Stimulated activated CD4-positive, alpha-beta T cell treated with anti-CD3 and anti-CD28 coated beads, Interleukin-1b, Interleukin-23, amount 100 ng/mL, for 24 hours (primary cell): ENCODE measurements around the gene RFX6.

Experiments
- DNase-seq, 4 experiments: peaks; one replicate each; pipeline ENCODE4 v3.0.0-alpha.2; 2020; ENCODE audit warnings: low read depth in 4 of 4, low spot score in 1 of 4

RFX6 gene

DNA sequence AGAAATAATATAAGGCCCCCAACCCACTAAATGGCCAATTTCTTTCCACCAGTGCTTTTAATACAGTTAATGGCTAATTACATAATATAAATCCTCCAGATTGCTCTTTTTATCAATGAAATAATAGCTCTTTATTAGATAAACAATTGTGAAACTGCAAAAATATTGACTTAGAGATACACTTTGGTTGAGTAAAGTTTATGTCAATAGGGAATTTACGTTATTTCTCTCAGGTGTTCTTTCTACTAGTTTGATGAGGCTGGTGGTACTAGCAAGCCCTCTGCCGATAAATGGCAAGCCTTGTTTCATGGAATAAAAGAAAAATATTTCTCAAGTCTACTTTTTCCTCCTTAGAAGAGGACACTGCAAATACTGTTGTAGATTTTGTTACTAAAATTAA is 18.9 kb downstream of the RFX6 start:
- no peak for DNase-seq

DNA sequence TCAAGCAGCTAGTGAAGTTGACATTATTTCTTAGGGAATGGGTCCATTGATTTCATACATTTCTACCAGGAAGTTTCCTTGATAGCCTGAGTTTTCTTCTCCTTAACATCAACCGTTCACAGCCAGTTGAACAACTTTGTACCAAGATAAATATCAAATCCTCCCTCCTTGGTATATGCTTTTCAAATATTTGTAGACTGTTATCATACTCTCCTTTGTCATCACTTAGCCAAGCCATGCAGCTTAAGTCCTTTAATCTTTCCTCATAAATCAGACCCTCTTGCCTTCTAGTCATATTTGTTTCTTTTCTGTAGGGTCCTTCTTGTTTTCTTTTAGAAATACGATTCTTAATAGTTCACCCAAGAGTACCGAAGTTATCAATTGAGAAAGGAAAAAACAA is 25.6 kb downstream of the RFX6 start:
- no peak for DNase-seq

DNA sequence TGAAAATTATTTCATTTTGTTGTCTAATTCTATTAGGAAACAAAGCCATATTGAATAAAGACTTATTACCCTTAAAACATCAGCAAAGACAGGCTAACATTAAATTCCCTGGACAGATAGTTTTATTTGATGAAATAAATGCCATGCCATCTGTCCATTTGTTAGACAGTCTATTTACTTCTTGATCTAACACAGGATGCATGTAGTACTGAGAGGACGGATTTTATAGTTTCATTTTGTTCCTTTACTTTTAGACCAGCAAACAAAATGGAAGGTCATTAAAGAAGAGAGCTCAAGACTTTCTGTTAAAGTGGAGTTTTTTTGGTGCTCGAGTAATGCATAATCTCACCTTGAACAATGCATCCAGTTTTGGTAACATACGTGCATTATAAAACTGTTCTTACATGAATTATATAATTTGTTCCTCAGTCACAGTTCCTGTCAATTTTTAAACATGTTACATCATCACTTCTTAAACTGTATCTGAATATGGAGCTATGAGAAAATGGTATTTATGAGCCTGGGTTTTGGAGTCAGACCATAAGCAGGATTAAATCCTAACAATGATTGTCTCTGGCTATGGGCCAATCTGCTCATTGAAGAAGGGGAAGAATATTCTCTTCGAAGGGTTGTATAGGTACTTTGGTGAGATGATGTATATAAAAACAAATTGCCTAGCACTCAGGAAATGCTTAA is 46.0 kb downstream of the RFX6 start:
- DNase-seq, result no peak

DNA sequence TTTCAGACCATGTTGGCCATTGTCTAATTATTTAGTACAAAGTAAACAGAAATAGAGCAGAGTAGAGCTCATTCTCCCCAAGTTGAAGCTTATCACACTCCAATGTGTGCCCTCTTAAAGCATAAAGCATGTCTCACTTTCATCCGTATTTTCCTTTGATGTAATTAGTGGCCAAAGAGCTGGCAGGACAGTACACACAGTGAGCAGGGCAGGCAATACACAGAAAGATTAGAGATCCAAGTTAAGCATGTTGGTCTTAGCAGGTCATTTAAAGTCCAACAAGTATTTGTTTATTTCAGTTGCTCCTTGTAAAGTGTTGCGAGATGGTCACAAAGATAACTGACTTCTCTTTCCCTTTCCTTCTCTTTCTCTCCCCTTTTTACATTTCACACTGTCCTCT is 47.2 kb downstream of the RFX6 start:
- DNase-seq, result no peak

DNA sequence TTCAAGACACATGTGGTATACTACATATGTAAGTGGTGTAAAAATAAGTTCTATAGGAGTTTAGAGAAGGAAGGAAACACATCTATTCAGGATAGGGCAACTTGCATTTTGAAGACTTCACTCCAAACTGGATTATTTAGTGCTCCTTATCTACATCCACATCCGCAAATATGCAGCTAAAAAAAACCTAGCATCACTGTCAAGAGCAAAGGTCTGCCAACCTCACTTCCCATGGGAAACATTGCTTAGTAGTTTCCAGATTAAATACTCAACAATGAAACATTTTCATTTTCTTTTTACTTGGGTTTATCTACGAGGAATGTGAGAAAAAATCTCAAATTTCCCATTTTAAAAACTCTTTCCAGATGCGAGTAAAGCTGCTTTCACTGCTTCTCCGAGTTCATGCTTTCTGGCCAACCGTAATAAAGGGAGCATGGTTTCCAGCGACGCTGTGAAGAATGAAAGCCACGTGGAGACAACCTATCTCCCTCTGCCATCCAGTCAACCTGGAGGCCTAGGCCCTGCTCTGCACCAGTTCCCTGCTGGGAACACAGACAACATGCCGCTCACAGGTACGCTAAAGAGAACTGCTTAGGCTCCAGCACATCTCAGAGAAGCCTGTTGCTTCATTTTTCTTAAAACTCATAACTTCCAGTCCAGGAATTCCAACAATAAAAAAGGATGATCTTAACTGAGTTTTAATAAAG is 48.2 kb downstream of the RFX6 start:
- no peak for DNase-seq

DNA sequence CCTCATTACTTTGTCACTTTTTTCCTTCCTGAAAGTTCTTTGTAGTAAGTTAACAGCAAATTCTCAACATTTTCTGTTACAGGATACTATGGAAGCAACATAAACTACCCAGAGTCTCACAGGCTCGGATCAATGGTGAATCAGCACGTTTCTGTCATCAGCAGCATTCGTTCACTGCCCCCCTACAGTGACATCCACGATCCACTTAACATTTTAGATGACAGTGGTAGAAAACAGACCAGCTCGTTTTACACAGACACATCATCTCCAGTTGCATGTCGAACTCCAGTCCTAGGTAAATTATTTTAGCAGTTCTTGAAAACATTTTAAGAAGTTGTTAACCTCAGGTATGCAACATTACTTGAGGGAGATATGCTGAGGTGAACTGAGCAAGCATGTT is 51.6 kb downstream of the RFX6 start:
- no peak for DNase-seq

DNA sequence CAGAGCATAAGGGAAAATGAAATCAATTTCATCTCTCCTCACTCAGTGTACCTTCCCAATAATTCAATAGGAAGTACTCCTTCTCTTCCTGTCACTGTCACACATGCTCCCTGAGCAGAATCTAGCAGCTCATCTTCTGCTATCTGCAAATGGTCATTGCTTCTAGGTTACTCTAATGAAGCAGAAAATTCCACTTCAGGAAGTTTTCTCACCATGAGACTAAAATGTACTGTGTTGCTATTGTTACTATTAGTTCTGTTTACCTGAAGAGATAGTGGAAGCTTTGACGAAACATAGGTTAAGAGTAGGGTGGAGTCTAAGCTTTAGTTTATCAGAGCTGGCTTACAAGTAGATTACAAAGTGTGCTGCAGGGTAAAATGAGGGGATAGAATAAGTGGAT is 52.8 kb downstream of the RFX6 start:
- DNase-seq, result no peak

DNA sequence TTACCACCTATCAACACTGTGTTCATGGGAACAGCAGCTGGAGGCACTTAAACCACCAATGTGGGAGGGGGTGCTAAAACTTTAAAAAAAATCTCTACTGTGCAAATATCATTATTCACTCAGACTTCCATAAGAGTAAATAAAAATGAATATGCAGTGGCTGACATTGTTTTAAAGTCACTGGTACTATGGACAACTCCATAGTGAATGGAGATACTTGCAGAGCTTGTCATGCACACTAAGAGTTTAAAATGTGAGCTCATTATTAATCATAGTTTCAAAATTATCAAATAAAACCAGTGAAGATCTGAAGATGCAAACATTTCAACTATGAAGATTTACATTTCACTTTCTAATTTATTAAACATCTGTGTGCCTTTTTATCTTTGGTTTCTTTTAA is 54.4 kb downstream of the RFX6 start:
- DNase-seq, result no peak

DNA sequence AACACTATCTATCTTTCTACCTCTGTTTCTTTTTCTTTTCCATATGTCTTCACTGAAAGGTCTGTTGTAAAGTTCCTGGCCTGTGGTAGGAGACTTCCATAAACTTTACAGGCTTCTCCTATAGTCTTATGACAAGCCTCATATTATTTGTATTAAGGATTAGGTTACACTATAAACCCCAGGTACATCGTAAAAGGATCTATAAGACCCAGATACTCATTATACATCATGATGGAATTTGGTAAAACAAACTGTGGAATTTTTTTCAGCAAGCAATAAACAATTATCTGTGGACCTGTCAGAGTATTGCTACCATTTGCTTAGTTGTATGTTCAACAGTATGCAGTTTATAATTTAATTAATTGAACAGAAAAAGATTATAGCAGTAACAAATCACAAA is 55.5 kb downstream of the RFX6 start:
- no peak for DNase-seq

DNA sequence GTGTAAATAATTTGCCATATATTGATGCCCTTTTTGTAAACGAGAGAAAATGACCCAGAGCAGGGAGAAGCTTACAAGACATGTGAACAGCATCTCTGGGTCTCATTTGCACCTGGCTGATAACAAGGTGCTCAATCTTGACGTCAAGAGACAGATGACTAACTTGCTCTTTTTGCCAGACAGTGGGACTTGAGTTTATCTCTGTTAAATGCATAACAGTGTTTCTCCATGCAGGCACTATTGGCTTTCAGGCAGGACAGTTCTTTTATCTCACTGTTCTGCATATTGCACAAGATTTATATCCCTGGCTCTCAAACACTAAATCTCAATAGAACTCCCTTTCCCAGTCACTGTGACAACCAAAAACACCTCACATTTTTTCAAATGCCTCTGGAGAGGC is 56.4 kb downstream of the RFX6 start:
- DNase-seq, result no peak

DNA sequence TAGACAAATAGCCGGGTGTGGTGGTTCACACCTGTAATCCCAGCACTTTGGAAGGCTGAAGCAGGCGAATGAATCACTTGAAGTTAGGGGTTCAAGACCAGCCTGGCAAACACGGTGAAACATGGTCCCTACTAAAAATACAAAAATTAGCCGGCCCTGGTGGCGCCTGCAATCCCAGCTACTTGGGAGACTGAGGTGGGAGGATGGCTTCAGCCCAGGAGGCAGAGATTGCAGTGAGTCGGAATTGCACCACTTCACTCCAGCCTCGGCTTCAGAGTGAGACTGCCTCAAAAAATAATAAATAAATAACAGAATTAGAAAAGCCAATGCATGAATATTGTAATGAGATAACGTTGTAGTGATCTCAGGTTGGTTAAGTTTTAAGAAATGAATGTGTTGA is 61.3 kb downstream of the RFX6 start:
- DNase-seq, result no peak

DNA sequence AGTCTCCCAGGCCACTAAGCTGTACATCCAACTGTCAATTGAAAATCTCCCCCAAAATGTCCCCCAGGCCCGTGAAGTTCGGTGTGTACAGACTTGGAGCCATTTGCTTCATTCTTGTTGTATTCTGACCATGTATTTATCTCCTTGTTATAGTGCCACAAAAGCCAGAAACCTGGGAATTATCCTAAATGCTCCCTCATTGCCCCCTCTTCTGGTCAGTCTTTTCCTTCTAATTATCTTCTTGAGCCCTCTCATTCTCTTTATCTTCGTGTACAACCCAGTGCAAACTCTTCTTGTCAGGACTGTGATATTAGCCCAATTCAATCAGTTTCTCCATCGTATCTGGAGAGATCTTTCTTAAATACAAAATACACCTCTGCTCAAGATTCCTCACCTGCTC is 64.7 kb downstream of the RFX6 start:
- no peak for DNase-seq

DNA sequence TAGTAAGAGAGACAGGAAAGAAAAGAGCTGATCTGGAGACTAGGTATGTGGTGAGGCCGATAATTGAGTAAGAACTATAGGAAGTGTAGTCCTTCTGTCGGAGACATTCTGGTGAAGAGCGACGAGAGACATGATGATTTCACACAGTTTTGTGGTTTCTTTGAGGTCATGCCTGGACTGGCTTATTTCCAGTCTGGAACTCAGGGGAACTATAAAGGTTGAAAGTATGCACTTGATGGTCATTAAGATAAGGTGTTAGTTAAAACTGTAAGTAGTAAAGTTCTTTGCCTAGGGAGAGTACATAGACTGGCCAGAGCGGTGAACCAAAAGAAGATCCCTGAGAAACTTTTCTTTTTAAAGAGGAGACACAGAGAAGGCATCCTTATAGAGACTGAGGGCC is 68.8 kb downstream of the RFX6 start:
- no peak for DNase-seq

DNA sequence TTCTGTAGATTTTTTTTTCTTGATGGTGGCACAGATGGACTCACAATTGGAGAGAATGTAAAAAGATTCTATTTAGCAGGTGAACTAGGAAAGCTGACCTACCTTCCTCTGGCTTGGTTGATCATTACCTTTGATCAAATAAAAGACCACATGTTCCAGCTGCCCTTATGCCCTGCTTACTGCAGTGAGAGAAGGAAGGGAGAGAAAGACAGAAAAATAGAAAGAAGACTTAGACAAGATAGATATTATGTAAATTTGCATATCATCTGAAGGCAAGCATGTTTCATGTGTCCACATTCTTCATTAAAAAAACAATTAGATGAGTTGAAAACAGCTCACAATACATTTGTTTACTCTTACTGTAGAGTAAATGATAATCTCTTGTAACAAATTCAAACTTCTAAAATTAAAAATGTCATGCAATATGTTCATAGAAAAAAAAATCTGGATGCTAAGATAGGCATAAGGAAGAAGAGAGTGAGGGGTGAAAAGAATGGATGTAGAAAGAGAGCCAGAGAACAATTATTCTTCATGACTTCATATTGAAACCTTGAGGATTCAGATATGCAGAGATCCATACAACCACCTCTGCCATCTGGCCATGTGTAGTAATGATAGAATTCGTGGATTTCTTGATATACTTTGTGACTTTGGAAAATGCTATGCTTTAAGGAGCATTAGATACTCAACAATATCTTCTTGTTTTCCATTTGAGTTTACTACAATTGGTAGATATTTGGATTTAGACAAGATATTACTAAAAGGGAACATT is 71.7 kb downstream of the RFX6 start:
- no peak for DNase-seq

DNA sequence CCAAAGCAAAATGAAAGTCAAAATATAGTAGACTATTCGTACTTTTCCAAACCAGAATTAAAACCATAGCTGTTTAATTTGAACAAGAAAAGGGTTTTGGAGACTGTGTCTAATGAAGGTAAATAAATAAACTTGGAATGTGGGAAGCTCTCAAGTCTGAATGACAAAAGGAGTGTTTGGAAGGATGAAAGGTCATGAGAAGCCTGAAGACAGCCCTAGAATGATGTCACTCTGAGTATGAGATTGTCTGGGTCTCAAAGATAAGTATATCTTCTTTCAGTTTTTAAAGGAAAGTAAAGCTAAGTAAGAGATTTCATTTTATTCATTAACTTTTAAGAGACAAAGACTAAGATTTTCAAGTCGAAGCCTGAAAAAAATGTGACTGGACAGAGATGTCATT is 72.9 kb downstream of the RFX6 start:
- no peak for DNase-seq

DNA sequence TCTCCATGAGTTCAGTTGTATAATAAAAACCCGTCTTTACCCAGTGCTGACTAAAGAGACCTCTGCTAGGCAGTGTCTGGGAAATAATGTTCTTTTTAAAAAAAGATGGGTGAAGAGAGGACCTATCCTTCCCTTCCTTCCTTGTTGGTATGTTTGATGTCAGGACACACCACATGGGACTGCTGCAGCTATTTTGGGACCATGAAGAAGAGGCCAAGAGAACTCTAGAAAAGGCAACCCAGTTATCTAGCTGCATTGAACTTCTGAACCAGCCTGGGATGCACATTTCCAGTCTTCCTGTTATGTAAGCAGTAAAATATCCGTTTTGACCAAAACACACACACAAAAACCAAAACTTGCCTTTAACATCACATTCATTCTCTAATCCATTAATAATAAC is 77.3 kb downstream of the RFX6 start:
- DNase-seq, result no peak

DNA sequence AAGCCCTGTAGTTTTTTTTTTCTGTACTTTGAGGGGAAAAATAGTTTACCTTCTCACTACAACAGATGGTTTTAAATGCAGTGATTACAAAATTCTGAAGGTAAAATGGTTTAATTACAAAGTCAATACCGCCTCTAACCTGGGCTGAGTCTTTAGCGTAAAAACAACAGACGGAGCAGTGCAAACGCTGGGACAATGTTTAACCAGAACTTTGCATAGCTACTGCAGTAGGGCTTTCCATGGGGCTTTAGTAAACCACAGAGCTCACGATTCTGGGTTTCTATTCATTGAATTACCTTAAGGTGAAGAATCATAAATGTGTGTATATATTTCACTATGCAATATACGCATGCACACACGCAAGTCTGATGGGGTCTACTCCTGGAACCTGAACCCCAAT is 77.9 kb downstream of the RFX6 start:
- DNase-seq, result no peak

DNA sequence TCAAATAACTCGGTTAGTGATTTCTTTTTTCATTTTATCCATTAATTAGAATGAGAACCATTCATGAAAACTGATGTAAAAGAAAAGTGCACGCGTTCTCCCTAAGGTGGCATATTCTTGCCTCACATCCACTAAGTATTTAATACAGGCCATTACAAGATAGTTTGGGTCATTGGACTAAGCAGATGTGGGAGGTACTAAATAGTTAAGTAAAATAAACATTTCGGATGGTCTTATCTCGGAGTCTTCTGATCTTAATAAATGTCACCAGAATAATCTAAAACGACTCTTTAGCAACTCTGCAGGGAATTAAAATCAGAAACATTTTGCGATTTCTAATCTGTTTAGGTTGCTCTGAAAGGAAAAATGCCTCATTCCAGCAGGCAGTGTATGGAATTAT is 78.7 kb downstream of the RFX6 start:
- DNase-seq, result no peak

DNA sequence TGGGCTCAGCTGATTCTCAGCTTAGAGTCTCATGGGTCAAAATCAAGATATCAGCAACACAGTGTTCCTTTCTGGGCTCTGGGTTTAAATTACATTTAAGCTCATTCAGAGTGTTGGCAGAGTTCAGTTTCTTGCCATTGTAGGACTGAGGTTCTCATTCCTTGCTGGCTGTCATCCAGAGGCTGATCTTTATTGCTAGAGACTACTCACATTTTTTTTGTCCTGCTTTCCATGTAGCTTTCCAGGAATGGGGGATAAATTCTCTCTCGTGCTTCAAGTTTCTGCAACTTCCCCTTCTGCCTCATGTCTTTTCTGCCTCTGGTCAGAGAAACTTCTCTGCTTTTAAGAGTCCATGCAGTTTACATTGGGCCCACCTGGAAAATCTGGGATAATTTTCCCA is 86.9 kb downstream of the RFX6 start:
- no peak for DNase-seq

DNA sequence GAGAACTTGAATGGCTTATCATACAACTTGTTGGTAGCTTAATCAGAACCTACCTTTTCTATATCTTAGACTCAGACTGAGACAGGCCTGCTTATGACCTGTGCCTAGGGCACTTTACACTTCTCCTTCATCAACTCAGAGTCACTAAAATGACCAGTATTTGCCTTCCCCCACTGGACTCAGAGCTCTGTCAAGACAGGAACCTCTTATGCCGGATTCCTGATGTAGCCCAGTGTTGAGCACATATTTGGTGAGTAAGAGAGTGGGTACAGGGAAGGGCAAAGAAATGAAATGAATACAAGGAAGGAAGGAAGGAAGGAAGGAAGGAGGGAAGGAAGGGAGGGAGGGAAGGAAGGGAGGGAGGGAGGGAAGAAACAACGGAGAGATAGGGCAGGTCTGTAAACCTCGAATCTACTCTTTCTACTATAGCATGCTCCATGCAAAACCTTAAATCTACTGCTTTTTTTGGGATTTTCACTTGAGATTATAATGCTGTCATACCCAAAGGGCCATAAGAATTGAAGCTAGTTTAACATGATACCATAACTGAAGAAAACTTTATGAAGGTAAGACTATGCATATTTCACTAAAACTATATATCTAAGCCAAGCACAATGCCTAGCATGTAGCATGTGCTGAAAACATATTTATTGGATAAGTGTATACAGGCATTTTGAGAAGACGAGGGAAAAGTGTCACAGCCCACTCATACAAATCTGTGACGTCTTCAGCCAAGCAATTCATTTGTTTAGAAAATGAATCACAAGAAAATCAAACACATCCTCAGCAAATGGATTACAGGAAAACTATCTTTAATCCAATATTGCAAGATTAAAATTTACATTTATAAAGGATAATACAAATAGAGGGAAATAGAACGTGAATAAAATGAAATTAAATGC is 89.9 kb downstream of the RFX6 start:
- no peak for DNase-seq

DNA sequence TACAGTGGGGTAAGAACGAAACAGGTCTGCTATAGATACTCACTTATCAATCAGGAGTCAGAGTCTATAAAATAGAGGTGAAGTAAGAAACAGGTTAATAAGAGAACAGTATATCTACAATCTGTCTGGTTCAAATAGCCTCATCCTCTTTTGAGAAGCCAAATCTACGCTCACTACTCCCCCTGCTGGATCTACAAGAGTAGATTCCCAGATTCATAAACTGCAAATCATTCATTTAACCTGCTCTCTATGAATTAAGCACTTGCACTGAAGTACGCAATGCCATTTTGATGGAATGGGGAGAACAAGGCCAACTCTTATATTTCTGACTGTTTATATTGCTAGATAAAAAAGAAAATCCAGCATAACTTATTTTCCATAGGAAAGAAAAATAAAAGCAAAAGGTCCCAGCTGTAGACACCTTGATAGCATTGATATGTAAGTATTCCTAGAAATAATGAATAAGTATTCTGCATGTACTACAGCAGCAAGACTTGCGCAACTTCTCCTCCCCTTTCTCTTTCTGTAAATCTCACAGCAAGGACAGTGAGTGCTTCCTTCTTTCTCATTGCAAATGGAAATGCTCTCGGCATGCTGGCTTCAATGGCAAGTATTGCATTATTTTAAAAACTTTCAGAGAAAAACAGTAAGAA is 92.3 kb downstream of the RFX6 start:
- peak in 1 of 4 experiments; percentile 1 for DNase-seq
